Measurements from ENCODE around the gene SLC15A3.

SLC15A3 gene

GRCh38 chr11:60944490-60945294 lies 7.3 kb downstream of the SLC15A3 start:
- DNase-seq: peak; percentile 79 to 81

DNA sequence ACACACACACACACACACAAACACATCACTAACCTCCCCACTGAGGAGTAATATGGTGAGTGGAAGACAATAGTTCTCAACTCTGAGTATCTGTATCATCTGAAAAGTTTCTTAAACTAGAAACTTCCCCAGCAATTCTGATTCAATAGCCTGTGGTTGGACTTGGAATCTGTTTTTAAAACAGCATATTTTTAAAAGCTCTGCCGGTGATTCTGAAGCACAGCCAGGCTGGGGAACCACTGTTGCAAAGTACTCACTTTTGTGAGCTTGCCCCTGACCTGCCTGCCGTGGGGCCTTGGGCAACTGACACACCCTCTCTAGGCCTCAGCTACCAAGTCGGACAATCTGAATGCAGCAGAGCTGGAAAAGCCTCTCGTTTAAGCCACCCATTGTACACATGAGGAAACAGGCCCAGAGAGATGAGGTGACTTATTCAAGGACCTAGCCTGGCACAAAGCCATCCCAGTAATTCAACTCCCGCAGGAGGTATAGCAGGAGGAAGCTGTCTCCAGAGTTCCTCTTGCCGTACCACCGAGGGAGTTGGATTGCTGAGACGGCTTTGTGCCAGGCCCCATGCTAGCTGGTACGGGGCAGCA lies 8.9 kb downstream of the SLC15A3 start:
- DNase-seq: no peak

DNA sequence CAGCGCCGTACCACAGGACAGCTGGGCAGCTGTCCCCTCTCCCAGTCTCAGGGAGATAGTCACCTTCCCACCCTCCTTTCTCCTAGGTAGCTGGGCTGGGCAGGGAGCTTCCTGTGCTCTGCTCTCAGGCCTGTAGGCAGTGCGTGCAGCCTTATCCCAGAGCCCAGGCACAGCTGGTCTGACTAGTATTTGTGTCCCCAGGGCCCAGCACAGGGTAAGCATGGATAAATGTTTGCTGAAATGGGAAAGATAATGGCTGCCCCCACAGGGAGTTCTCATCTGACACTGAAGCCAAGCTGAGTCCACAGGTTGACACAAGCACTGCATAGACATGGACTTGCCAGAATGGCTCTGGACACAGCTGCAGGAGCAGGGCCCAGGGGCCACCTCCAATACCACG lies 9.8 kb downstream of the SLC15A3 start:
- DNase-seq: no peak

DNA sequence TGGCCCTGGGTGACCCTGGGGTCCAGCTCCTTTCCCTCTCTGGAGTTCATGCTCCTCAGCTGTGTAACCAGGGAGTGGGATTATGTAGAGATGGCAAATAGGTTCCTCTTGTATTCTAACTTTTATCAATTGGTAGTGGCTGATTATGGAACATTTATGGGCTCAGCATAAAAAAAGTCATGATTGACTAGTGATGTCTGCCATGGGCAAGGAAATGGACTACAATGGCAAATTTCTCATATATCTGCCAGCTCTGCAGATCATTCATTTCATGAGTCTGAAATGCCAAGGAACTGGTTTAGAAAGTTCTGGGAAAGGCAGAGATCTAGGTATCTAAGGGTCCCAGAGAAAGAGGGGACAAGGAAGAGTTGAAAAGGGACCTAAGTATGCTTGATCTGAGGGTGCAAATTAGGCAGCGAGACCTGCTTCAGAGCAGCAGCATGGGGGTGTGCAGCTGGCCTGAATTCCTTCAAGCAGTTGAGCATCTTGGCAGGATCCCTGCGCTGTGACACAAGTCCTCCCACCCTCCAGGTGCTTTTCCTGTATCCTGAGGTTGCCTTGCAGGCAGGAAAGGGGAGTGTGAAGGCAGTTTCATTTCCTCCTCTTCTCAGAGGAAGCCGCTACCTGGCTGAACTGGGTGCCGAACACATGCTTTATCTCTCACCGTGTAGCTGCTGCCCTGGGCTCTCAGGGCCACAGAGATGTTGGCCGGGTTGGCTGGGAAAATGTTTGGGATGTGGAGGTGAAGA lies 10.4 kb downstream of the SLC15A3 start:
- no peak for DNase-seq

- DNase-seq: no peak
Observed at GRCh38 chr11:60939855-60940254, 12.1 kb downstream of the SLC15A3 start.

DNA sequence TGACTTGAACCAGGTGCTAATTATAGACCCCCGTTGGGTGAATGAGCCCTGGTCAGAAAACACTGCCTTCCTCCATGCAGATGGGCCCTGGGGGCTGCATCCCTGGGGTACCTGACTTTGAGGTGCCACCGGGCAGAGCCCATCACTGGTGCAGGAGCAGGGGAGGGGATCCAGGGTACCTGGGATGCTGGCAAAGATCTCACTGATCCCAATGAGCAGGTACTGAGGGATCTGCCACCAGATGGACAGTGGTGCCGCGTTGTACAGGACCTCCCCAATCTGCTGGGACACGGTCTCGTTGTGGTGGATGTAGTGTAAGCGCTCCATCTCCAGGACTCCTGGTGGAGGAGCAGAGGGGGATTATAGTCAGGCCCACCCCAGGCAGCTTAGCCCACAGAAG lies 12.7 kb downstream of the SLC15A3 start:
- DNase-seq: no peak

DNA sequence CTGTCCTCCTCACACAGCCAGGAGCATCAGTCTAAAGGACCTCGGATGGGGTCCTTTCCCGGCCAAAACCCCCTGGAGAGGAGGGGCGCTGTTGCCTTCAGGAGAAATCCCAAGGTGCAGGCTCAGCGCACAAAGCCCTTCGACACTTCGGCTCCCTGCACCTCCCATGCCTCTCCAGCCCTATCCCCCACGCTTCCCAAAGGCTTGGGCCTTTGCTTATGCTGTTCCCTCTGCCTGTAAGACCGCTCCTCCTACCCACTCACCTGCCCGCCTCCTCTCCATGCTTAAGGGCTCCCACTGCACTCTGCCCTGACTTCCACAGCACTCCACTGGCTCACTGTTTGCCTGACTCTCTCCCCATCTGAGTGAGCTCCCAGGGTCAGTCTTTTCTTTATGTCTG lies 13.5 kb downstream of the SLC15A3 start:
- DNase-seq: no peak

DNA sequence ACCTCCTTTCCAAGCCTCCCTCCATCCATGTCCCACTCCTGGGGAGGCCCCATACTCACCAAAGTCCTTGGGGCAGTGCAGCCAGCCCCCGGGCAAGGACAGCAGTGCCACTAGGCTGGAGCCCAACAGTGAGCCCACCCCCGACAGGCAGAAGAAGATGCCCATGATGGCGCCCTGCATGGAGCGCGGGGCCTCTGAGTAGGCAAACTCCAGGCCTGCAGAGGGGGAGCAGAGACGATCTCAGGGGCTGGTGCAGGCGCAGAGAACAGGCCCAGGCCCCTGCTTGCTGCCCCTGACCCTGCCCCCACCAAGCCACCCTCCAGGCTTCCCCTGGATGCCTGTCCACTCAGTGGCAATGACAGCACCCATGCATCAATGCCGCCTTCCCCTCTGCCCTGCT lies 14.2 kb downstream of the SLC15A3 start:
- DNase-seq: no peak

DNA sequence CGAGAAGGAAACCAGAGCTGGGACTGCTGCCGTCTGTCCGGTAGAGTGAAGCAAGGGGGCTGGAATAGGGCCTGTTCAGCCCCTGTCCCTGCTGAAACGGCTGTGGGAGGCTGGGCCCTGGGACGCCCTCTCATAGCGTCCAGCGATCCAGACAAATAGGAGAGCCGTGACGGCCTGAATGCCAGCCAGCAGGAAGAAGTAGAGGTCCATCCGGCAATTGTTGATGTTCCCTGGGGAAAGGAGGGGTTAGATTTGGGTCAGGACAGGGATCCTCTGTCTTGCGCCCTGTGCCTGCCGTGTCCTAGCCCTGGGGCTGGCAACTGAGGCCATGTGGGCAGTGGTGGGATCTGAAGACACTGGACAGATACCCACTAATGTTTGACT lies 14.8 kb downstream of the SLC15A3 start:
- DNase-seq: no peak

DNA sequence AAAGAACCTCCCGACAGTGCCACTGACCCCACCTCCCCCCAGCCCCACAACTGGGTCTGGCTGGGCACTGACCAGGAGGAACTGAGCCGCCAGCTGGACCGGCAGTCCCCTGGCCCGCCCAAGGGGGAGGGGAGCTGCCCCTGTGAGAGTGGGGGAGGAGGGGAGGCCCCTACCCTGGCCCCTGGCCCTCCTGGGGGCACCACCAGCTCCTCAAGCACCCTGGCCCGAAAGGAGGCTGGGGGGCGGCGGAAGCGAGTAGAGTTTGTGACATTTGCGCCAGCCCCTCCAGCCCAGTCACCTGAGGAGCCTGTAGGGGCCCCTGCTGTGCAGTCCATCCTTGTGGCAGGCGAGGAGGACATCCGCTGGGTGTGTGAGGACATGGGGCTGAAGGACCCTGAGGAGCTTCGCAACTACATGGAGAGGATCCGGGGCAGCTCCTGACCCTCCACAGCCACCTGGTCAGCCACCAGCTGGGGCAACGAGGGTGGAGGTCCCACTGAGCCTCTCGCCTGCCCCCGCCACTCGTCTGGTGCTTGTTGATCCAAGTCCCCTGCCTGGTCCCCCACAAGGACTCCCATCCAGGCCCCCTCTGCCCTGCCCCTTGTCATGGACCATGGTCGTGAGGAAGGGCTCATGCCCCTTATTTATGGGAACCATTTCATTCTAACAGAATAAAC lies 15.4 kb downstream of the SLC15A3 start:
- no peak for DNase-seq

DNA sequence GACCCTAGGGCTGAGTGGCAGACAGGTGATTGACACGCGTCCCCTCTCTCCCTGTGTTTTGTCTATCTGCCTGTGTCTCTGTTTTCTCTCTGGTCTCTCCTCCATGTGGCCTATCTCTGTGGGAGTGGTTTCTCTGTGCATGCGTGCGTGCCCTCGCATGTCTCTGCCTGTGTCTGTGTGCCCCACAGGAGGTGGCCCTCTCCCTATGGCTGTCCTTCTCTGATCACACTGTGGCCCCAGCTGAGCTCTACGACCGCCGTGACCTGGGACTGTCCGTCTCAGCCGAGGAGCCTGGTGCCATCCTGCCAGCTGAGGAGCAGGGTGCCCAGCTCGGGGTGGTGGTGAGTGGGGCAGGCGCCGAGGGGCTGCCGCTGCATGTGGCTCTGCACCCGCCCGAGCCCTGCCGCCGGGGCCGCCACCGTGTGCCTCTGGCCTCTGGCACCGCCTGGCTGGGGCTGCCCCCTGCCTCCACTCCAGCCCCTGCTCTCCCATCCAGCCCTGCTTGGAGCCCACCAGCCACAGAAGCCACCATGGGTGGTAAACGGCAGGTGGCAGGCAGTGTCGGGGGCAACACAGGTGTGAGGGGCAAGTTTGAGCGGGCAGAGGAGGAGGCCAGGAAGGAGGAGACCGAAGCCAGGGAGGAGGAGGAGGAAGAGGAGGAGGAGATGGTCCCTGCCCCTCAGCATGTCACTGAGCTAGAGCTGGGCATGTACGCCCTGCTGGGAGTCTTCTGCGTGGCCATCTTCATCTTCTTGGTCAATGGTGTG lies 16.1 kb downstream of the SLC15A3 start:
- DNase-seq: peak in 1 of 2 donors; percentile 50

DNA sequence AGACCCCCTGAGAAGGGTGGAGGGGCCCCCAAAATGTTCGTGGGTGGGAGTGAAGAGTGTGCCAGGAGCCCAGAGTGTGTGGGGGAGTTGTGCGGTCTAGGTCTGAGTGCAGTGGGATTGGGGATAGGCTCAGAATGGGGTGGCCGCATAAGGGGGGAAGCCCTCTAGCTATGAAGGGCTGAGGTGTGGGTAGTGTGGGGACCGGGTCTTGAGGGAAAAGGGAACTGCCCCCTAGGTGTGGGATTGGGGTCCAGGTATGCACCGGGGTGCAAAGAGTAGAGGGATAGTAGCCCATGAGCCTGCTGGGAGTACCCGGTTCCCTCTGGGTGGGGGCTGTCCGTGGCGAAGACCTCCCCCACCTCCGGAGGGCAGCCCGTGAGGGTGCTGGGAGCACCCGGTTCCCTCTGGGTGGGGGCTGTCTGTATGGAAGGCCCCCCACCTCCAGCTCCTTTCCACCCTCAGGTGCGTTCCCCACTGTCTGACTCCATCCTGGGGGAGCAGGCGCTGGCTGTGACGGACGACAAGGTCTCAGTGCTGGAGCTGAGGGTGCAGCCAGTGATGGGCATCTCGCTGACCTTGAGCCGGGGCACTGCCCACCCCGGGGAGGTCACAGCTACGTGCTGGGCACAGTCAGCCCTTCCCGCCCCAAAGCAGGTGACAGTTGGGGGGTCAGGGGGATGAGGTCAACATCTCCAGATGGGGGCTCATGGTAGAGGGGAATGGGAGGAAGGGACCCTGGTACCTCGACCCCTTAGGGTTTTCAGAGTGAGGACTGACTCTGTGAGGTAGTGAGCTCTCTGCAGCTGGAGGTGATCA lies 17.0 kb downstream of the SLC15A3 start:
- no peak for DNase-seq

DNA sequence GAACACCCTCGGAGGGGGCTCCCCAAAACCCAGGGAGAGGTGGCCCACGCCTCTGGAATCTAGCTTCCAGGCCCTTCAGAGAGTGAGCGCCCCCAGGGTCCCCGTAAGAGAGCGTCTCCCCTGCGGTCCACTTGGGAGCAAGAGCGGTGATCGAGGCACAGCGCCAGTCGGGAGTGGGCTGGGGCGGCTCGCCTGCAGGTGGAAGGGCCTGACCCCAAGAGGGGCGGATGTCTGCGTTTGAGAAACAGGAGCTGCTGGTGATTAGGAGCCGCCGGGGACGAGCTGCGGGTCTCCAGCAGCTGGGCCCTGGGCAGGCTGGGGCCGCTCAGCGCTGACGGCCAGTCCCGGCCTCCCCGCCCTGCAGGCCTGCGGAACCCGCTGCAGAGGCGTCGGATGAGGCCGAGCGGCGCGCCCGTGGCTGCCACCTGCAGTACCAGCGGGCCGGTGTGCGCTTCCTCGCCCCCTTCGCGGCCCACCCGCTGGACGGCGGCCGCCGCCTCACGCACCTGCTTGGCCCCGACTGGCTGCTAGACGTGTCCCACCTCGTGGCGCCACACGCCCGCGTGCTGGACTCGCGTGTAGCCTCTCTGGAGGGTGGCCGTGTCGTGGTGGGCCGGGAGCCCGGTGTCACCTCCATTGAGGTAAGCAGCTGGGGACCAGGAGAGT lies 17.7 kb downstream of the SLC15A3 start:
- no peak for DNase-seq

DNA sequence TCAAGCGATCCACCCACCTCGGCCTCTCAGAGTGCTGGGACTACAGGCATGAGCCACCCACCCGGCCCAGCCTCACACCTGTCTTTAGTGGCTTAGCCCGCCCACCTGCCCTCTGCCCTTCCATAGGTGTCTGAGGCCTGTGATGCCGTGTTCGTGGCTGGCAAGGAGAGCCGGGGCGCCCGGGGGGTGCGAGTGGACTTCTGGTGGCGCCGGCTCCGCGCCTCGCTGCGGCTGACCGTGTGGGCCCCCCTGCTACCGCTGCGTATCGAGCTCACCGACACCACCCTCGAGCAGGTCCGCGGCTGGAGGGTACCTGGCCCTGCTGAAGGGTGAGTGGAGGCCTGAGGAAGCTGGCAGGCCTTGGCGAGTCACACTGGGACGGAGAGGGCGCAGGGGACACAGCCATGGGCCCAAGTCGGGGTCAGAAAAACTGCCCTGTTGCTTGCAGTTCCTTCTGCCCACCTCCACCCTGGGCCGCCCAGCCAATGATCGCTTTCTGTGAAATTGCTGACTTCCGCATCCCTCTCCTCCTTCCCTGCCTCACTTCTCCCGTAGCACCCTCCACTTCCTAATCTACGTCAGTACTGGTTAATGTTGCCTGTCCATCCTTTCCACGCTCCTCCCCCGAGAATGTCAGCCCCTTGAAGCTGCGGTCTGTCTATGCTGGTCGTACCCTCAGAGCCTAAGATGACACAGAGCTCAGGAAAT lies 18.4 kb downstream of the SLC15A3 start:
- DNase-seq: peak in 1 of 2 donors; percentile 51

- no peak for DNase-seq
Observed at GRCh38 chr11:60932605-60933356, 19.2 kb downstream of the SLC15A3 start.

GRCh38 chr11:60931917-60932316 lies 20.1 kb downstream of the SLC15A3 start:
- no peak for DNase-seq

GRCh38 chr11:60930394-60930793 lies 21.6 kb downstream of the SLC15A3 start:
- DNase-seq: no peak

DNA sequence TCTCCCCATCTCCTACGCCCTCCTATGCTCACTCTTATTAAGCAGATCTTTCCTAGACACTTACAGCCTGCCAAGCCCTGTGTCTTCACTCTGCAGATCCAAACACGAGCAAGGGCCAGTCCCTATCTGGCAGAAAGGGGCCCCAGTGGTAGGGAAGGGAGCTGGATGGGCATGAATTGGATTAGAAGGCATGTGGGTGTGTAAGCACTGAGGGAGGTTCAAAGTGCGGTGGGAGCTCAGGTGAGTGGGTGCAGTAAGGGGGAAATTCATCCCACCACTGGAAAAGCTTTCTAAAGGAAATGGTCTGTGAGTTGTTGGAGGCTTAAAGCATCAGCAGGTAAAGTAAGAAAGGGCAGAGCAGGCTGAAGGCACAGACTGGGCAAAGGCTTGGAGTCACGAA lies 22.2 kb downstream of the SLC15A3 start:
- DNase-seq: no peak

DNA sequence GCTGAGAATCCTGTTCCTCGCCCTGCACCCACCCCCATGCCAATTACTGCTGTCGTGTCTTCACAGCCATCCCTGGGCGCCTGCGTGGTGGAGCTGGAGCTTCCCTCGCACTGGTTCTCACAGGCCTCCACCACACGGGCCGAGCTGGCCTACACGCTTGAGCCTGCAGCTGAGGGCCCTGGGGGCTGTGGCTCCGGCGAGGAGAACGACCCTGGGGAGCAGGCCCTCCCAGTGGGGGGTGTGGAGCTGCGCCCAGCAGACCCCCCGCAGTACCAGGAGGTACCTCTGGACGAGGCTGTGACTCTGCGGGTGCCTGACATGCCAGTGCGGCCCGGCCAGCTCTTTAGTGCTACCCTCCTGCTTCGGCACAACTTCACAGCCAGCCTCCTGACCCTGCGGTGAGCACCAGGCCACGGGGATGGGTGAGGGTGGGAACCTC lies 23.4 kb downstream of the SLC15A3 start:
- no peak for DNase-seq

All from inflammatory macrophage (primary cell).